ENCODE results near the gene CHST9.
"Not testable (repeated sequence)": the region's sequence is repeated elsewhere in the genome, so short reads cannot be mapped to it uniquely, and the experiment has no call there.

The CHST9 gene

DNA sequence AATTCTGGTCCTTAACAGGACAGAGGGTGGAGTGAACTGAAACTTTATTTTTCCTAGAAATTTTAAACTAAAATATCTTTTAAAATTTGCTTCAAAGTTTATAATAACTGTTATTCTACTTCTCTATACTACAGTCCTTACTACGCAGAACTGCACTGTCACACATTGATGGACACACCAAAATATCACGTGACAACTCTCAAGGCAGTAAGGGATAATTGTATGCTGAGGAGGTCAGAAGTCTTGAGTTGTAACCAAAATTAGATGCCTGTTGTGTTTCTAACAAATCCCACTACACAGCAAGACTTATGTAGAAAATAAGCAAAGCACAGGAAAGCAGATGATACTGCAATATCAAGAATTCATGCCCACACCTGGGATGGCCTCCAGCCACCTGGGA lies 76.3 kb downstream of the CHST9 start:
- Histone ChIP-seq H3K27me3 (ENCODE audit: low read depth, low read length) (no peaks in the 10 kb centered on the region), H3K4me3 (ENCODE audit: low read length) (no peak overlapping the region), H3K79me2 (ENCODE audit: low read length) (no peaks in the 10 kb centered on the region), H4K20me1 (ENCODE audit: insufficient read depth, low read length) (no peaks in the 10 kb centered on the region), H3K27ac (ENCODE audit: low read length) (no peak overlapping the region), H3K4me1 (ENCODE audit: low read length) (peaks cover 7% of the 10 kb centered on the region), H3K9me3 (ENCODE audit: insufficient read depth, low read length) (peaks cover 5% of the 10 kb centered on the region; the same call in 1 of the 2 replicates), H3K4me2 (ENCODE audit: low read length) (no peak overlapping the region), H2AFZ (ENCODE audit: low read depth, low read length) (no peak overlapping the region), H3K36me3 (replicated peaks; ENCODE audit: low read depth, low read length) (no peaks in the 10 kb centered on the region), H3K9ac (ENCODE audit: low read length) (no peak overlapping the region)
- no peak for TF ChIP-seq EZH2phosphoT487 (IDR thresholded peaks at IDR 0.05; ENCODE audit: low read depth)
- TF ChIP-seq, protein P1, sequence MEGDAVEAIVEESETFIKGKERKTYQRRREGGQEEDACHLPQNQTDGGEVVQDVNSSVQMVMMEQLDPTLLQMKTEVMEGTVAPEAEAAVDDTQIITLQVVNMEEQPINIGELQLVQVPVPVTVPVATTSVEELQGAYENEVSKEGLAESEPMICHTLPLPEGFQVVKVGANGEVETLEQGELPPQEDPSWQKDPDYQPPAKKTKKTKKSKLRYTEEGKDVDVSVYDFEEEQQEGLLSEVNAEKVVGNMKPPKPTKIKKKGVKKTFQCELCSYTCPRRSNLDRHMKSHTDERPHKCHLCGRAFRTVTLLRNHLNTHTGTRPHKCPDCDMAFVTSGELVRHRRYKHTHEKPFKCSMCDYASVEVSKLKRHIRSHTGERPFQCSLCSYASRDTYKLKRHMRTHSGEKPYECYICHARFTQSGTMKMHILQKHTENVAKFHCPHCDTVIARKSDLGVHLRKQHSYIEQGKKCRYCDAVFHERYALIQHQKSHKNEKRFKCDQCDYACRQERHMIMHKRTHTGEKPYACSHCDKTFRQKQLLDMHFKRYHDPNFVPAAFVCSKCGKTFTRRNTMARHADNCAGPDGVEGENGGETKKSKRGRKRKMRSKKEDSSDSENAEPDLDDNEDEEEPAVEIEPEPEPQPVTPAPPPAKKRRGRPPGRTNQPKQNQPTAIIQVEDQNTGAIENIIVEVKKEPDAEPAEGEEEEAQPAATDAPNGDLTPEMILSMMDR (IDR thresholded peaks at IDR 0.05; ENCODE audit: low read depth, low read length), result no peak

DNA sequence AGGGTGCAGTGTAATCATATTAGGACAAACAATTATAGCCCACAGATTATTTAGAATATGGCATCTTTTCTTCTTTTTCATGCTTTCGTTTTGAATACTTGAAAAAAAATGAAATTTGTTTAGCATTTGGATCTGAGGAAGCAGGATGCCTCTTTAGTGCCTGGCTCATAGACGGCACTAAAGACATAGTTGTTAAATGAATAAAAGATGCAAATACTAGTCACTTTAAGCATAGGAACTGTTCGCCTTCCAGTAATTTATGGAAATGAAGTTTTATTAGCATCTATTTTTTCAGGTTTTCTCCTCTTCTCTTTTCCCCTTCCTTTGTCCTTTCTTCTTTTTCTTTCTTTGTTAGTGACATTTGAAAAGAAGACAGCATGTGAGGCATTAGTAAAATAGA lies 80.4 kb downstream of the CHST9 start:
- H3K79me2 ChIP-seq (ENCODE audit: low read length), result no peaks in the 10 kb centered on the region
- no peak overlapping the region for H2AFZ ChIP-seq (ENCODE audit: low read depth, low read length)
- no peaks in the 10 kb centered on the region for H3K4me1 ChIP-seq (ENCODE audit: low read length)
- no peak for TF ChIP-seq EZH2phosphoT487 (IDR thresholded peaks at IDR 0.05; ENCODE audit: low read depth)
- TF ChIP-seq, protein P1 (IDR thresholded peaks at IDR 0.05; ENCODE audit: low read depth, low read length), result no peak
- H3K27ac ChIP-seq (ENCODE audit: low read length), result no peak overlapping the region
- H3K36me3 ChIP-seq (replicated peaks; ENCODE audit: low read depth, low read length), result no peaks in the 10 kb centered on the region
- no peaks in the 10 kb centered on the region for H4K20me1 ChIP-seq (ENCODE audit: insufficient read depth, low read length)
- H3K27me3 ChIP-seq (ENCODE audit: low read depth, low read length), result no peaks in the 10 kb centered on the region
- H3K4me2 ChIP-seq (ENCODE audit: low read length), result no peak overlapping the region
- no peak overlapping the region for H3K9ac ChIP-seq (ENCODE audit: low read length)
- H3K4me3 ChIP-seq (ENCODE audit: low read length), result no peak overlapping the region
- peaks cover 5% of the 10 kb centered on the region; the same call in 1 of the 2 replicates for H3K9me3 ChIP-seq (ENCODE audit: insufficient read depth, low read length)

DNA sequence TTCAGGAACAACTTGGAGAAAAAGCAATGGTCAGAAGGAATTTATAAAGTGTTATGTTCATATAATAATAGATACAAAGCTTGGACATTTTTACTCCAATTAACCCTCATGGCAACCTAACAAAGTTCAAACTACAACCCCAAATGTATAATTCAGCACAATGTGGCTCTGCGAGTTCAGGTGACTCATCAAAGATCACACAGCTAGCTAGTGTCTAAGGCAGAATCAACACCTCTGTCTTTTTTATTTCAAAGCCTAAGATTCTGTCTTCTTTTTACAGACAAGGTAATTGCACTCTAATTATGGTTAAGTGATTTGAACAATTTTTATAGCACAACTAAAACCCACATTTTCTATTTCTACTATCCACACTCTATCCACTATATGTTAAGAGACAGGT lies 90.5 kb downstream of the CHST9 start:
- no peak overlapping the region for H3K4me2 ChIP-seq (ENCODE audit: low read length)
- H3K27ac ChIP-seq (ENCODE audit: low read length), result no peak overlapping the region
- no peaks in the 10 kb centered on the region for H3K9me3 ChIP-seq (ENCODE audit: insufficient read depth, low read length)
- no peaks in the 10 kb centered on the region for H3K36me3 ChIP-seq (replicated peaks; ENCODE audit: low read depth, low read length)
- no peaks in the 10 kb centered on the region for H4K20me1 ChIP-seq (ENCODE audit: insufficient read depth, low read length)
- H3K9ac ChIP-seq (ENCODE audit: low read length), result no peak overlapping the region
- no peak overlapping the region for H2AFZ ChIP-seq (ENCODE audit: low read depth, low read length)
- TF ChIP-seq EZH2phosphoT487 (IDR thresholded peaks at IDR 0.05; ENCODE audit: low read depth), result no peak
- TF ChIP-seq, protein P1 (IDR thresholded peaks at IDR 0.05; ENCODE audit: low read depth, low read length), result no peak
- H3K4me3 ChIP-seq (ENCODE audit: low read length), result no peak overlapping the region
- H3K27me3 ChIP-seq (ENCODE audit: low read depth, low read length), result no peaks in the 10 kb centered on the region
- H3K79me2 ChIP-seq (ENCODE audit: low read length), result no peaks in the 10 kb centered on the region
- no peaks in the 10 kb centered on the region for H3K4me1 ChIP-seq (ENCODE audit: low read length)

DNA sequence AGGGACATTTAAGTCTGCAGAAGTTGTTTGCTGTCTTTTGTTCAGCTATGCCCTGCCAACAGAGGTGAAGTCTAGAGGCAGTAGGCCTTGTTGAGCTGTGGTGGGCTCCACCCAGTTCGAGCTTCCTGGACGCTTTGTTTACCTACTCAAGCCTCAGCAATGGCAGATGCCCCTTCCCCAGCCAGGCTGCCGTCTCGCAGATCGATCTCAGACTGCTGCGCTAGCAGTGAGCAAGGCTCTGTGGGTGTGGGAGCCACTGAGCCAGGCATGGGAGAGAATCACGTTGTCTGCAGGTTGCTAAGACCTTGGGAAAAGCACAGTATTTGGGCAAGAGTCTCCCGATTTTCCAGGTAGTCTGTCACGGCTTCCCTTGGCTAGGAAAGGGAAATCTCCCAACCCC lies 91.8 kb downstream of the CHST9 start:
- H3K4me2 ChIP-seq (ENCODE audit: low read length); H4K20me1 ChIP-seq (ENCODE audit: insufficient read depth, low read length); H3K4me1 ChIP-seq (ENCODE audit: low read length); H3K4me3 ChIP-seq (ENCODE audit: low read length); H3K9me3 ChIP-seq (ENCODE audit: insufficient read depth, low read length); H2AFZ ChIP-seq (ENCODE audit: low read depth, low read length); H3K36me3 ChIP-seq (replicated peaks; ENCODE audit: low read depth, low read length); H3K79me2 ChIP-seq (ENCODE audit: low read length); H3K27ac ChIP-seq (ENCODE audit: low read length); H3K9ac ChIP-seq (ENCODE audit: low read length); H3K27me3 ChIP-seq (ENCODE audit: low read depth, low read length): not testable (repeated sequence)

DNA sequence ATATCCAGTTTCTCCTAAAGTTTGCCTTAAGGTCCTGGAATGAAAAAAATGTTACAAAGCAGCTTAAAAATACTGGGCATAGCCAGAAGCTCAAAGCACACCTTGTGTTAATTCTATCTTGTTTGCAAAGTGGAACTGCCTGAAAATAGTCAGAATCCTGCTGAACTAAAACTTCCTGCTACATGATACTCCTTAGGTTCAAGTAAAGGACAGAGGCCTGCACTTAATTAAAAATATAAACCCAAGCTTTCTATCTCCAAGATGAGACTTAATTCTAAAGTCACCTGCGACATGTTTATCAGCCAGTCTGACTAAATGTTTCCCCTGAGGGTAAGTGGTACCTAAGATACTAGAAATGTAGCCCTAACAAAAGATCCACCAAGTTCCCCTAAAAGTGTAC lies 103.4 kb downstream of the CHST9 start:
- H3K9me3 ChIP-seq (ENCODE audit: insufficient read depth, low read length), result no peaks in the 10 kb centered on the region

More for the DNA sequence above, 103.4 kb downstream of the CHST9 start:
- peaks cover 7% of the 10 kb centered on the region; the same call in 1 of the 2 replicates for H3K4me1 ChIP-seq (ENCODE audit: low read length)
- no peaks in the 10 kb centered on the region for H4K20me1 ChIP-seq (ENCODE audit: insufficient read depth, low read length)
- no peaks in the 10 kb centered on the region for H3K36me3 ChIP-seq (replicated peaks; ENCODE audit: low read depth, low read length)
- H3K27me3 ChIP-seq (ENCODE audit: low read depth, low read length), result no peaks in the 10 kb centered on the region
- H2AFZ ChIP-seq (ENCODE audit: low read depth, low read length), result no peak overlapping the region
- no peak overlapping the region for H3K27ac ChIP-seq (ENCODE audit: low read length)
- no peak overlapping the region for H3K4me2 ChIP-seq (ENCODE audit: low read length)
- TF ChIP-seq EZH2phosphoT487 (IDR thresholded peaks at IDR 0.05; ENCODE audit: low read depth), result no peak
- TF ChIP-seq, protein P1 (IDR thresholded peaks at IDR 0.05; ENCODE audit: low read depth, low read length), result no peak
- H3K79me2 ChIP-seq (ENCODE audit: low read length), result no peaks in the 10 kb centered on the region
- H3K4me3 ChIP-seq (ENCODE audit: low read length), result no peak overlapping the region
- no peak overlapping the region for H3K9ac ChIP-seq (ENCODE audit: low read length)

Measured in OCI-LY3 (cell line).